Astrocyte of the spinal cord (primary cell): ENCODE data around the gene NCEH1.
A peak's percentile ranks its signal among the peaks of the same experiment; 100 is the strongest.

ENCODE experiments used
- DNase-seq: peaks from one replicate; pipeline ENCODE4 v3.0.0; 2011; ENCODE audit warnings: low read depth, low spot score
- H3K4me3 ChIP-seq: 2 replicates; pipeline ENCODE4 v1.5.1; 2011; ENCODE audit warnings: low read depth, mild to moderate bottlenecking, low read length, moderate library complexity
- CTCF ChIP-seq: IDR thresholded peaks from 2 replicates; pipeline ENCODE4 v1.5.1; 2012; ENCODE audit warnings: low read depth, mild to moderate bottlenecking, low read length, inconsistent platforms
- in situ Hi-C: cut with HindIII; loops from 2 replicates; pipeline ENCODE4 v1.10.0; 2017; ENCODE audit warnings: low sequenced_read_pairs

Gene NCEH1

GRCh38 chr3:172617976-172618375, 92.9 kb downstream of the NCEH1 start:
- TF ChIP-seq CTCF = no peak
- H3K4me3 ChIP-seq = no peak overlapping the region
- DNase-seq = no peak
- in situ Hi-C loops = no loop called here

DNA sequence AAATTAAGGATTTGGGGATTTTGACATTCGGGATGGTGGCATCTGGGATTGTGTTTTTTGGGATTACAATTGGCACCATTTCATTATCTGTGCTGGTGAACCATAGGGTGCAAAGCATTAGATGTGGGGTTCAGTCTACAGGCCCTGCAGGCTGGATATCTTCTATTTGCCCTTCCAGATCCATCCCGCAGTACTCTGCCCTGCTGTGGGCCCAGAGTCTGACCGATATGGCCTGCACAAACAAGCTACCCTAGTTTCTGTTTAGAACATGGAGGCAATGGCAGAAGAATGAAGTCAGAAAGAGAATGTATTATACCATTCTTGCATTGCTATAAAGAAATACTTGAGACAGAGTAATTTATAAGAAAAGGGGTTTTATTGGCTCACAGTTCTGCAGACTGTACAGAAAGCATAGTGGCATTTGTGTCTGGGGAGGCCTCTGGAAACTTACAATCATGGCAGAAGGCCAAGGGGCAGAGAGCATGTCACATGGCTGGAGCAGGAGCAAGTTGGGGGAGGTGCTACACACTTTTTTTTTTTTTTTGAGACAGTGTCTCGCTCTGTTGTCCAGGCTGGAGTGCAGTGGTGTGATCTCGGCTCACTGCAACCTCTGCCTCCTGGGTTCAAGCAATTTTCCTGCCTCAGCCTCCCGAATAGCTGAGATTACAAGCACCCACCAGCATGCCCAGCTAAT, 93.7 kb downstream of the NCEH1 start:
- no peak for TF ChIP-seq CTCF
- in situ Hi-C loops = no loop called here
- no peak for DNase-seq
- no peak overlapping the region for H3K4me3 ChIP-seq

DNA sequence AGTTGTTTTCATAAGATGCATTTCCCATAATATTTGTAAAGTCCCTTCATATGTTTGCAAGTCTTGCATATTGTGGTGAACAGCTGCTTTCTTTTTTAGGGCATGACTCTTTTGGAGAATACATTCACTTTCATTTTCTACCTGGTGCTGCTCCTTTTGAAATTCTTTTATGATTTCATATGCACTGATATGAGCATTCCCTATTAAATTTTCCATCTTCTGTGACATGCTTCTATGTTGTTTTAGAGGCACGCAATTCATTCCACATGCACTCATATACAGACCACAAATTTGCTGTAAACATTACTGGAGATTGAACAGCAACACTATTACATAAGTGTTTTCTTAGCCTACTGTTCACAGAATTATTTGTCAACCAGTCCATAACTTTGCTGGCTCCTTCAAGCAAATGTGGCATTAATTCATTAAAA, 94.8 kb downstream of the NCEH1 start:
- no peak for TF ChIP-seq CTCF
- peak; percentile 38 for DNase-seq
- in situ Hi-C loops = no loop called here

DNA sequence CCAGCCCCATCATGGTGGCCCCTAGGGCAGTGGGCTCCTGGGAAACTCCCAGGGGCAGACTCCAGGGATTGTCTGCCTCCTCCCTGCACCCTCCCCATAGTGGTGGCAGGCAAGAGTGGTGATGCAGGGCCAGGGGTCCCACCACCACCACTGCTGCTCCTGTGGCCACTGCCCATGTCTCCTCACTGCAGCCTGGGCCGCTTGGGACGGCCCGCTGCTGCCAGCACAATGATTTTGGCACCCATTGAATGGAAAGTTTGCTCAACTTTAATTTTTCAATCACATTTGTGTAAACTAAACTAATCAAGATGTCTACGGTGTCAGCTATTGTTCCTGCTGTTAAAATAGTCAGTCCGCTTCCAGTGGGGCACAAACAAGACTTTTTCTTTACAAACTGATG, 95.6 kb downstream of the NCEH1 start:
- no peak for DNase-seq
- in situ Hi-C loops = no loop called here
- no peak overlapping the region for H3K4me3 ChIP-seq
- TF ChIP-seq CTCF = no peak

More for the DNA sequence above, 94.8 kb downstream of the NCEH1 start:
- H3K4me3 ChIP-seq = no peak overlapping the region

DNA sequence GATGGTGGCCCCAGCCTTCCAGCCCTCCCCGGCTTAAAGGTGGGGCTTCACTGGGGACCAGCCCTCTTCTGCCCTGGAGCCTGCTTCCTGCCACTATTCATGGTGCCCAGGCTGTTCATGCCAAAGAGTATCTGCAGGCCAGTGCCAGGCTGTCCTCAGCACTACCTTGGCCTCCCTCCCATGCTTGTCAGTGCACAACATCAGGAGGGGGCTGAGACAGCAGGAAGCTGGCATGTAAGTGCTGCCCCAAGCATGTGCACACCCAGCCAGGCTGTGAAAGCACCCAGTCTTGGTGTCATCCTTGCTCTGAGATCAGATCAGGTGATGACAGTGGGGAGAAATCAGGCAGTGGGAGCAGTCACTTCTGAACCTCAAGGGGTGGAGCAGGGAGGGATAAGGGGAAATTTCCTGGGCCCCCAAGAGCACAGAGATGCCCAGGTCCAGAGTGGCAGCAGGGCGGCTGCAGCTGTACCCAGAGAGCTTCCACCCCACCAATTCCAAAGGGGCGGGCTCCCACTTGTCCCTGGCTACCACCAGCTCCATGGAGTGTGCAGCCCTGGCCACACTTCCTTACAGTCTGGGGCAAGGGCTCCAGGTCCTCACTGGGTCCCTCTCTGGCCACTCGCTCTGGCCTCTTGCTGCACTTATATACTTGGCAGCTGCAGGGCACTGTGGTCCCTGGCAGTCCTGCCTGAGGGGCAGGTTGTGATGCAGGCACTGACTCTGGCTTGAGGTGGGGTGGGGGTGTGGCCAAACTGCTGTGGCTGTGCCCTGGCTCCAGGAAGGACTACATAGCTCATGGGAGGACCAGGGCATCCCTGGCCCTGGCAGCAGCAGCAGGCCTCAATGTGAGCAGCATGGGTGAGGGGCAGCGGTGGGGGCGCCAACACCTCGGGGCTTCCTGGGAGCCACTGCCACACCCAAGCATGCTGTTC, 96.3 kb downstream of the NCEH1 start:
- in situ Hi-C loops = no loop called here
- H3K4me3 ChIP-seq = no peak overlapping the region
- TF ChIP-seq CTCF = no peak
- DNase-seq = no peak

DNA sequence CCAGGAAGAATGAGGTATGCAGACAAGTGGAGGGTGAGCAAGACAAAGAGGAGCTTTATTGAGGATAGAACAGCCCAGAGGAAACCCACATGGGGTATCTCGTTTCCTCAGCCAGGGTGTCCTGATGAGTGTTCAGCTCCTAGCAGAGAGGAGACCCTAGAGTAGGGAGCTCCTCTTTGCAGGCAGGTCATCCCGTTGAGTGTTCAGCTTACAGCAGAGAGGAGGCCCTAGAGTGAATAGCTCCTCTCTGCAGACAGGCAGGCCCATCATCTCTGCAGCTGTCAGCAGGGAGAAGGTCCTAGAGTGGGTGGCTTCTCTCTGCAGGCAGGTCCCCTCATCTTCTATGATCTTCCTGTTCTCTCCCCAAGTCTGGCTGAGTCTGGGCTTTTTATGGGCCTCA, 97.0 kb downstream of the NCEH1 start:
- no peak overlapping the region for H3K4me3 ChIP-seq
- in situ Hi-C loops = no loop called here
- DNase-seq = no peak
- no peak for TF ChIP-seq CTCF
